Measurements from ENCODE around the gene ZNF700. TPM values are rescaled to one million over a fixed set of nuclear protein-coding genes. Genes with fewer than 3 reads are reported as not detected.
"Not testable (repeated sequence)": the region's sequence is repeated elsewhere in the genome, so short reads cannot be mapped to it uniquely, and the experiment has no call there.

ZNF700 gene
- polyA plus RNA-seq (ENCODE audit: insufficient read length), result 7.0 TPM

DNA sequence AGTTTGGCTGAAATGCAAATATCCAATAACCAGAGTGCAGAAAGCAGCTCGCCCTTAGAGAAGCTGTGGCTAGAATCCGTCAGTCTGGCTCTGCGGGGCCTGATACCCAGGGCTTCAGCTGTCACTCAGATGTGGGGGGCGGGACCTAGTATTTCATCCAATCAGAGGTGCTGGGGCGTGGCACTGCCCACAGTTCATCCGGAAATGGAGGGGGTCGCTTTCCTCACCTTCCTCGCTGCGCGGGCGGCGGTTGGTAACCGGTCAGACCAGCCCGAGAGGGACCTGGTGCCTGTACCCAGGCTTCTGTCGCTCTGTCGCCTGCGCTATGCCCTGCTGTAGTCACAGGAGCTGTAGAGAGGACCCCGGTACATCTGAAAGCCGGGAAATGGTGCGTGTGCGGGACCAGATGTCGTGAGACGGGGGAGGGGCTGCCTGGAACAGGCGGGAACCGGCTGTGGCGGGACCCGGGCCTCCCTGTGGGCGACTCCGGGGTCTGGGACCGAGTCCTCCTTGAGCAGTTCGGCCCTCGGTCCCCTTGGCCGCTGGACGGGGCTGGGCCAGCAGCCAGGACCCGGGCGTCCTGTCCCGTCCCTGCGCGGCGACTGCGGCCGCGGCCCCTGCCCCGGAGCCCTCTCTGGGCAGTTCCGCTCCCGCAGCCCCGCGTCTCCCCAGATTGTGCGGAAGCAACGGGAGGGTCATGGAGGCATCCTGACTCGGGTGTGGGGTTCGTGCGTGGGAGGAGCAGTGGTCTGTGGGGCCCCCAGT, at the start of gene ZNF700:
TSS of gene ZNF700 (plus strand) at position 222 of the 765 bp plus-strand sequence. CDS start at position 326, 104 bp downstream.
- peak; percentile 74 for DNase-seq (ENCODE audit: low read depth)

DNA sequence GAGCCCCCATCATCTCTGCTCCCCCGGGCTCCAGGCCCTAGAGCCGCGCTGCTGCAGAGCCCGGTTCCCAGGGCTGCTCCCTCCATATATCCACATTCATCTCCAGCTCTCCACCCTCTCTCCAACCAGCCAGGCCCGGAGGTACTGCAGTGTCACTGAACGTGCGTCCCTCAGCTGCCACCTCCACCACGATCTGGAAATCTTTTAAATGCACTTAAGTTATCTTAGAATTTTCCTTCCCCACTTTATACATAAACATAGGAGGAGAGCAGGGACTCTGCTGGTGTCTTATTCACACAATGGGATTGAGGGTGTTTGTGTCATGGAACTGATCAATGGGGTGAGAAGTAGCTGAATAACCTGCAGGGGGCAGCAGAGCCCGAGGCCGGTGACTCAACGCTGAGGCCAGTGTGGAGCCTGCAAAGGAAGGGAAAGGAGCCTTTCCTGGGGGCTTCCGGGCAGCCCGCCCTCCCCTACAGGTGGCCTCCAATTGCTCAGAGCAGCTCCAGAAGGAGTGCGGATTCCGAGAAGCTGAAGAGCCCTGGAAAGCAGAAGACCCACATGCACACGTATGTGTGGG, 45.1 kb upstream of the ZNF700 start:
- not testable (repeated sequence) for DNase-seq (ENCODE audit: low read depth)

DNA sequence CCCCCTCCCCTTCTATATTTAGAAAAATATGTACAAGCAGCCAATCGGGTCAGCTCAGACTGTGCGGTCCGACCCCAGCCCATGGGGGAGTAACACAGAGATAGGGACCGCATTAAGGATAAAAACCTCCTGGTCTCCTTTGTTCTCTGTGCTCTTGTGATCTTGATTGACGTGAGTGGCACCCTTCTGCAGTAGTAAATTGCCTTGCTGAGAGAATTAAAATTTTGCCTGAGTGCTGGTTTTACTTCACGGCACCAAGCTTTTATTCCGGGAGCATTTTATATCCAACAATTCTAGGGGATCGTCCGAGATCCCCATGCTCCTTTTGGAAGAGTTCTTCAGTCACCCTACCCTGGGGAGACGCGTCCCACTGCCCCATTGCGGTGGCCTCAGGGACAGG, 44.3 kb upstream of the ZNF700 start:
- DNase-seq (ENCODE audit: low read depth), result no peak

DNA sequence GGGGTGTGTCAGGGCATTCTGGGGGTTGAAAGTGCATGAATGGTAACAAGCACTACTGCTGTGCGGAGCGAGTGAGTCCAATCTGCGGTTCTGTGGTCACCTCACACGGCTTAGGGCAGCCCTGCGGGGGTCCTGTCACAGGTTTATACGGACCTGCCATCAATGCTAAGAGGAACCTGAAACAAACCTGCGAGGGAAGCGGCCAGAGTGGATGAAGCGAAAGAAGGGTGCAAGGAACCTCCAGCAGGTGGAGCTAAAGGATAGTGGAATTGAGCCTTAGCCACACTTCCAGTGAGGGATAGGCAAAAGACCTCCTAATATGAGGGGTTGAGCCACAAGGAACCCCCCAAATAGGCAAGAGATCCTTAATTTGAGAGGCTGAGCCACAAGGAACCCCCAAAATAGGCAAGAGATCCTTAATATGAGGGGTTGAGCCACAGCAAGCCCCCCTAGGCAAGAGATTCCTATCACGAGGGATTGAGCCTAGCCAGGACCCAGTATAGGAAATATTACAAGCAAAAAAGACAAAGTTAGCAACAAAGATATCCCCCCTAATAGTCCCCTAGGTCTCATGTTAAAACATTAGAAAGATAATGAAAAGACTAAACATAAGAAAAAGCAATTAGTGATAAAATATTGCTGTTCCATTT, 43.6 kb upstream of the ZNF700 start:
- DNase-seq (ENCODE audit: low read depth), result no peak

DNA sequence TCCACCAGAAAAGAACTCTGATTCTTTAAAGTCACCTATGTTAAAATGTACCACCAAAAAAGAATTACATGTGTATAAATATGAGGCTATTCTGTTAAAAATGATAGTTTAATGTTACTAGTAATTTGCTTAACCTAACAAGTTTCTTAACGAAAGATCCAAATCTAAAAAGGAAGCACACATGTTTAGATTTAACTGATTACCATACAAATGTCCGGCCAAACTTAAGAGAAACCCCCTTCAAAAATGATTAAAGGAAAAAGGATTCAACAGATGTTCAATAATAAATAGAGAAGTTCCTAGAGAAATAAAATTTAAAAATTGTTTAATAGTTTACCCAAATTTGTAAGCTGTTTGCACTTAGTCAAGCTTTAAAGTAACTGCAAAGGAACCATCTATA, 42.3 kb upstream of the ZNF700 start:
- DNase-seq (ENCODE audit: low read depth), result no peak

DNA sequence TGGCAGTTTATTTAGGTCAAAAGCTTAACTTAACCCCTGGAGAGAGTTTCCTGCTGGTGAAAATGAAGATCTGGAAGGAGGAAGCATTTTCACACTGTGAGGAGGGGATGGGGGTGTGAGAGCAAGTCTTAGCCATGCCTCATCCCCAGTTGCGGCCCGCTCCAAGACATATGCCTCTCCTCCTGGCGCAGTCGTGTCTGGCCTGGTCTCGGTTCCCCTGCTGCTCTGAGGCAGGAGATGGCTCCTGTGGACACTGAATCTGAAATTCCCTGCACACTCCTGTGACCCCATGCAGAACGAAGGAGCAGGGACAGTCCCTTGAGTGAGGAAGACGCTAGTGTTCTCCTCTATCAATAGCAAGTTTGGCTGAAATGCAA, 37.7 kb upstream of the ZNF700 start:
- no peak for DNase-seq (ENCODE audit: low read depth)

DNA sequence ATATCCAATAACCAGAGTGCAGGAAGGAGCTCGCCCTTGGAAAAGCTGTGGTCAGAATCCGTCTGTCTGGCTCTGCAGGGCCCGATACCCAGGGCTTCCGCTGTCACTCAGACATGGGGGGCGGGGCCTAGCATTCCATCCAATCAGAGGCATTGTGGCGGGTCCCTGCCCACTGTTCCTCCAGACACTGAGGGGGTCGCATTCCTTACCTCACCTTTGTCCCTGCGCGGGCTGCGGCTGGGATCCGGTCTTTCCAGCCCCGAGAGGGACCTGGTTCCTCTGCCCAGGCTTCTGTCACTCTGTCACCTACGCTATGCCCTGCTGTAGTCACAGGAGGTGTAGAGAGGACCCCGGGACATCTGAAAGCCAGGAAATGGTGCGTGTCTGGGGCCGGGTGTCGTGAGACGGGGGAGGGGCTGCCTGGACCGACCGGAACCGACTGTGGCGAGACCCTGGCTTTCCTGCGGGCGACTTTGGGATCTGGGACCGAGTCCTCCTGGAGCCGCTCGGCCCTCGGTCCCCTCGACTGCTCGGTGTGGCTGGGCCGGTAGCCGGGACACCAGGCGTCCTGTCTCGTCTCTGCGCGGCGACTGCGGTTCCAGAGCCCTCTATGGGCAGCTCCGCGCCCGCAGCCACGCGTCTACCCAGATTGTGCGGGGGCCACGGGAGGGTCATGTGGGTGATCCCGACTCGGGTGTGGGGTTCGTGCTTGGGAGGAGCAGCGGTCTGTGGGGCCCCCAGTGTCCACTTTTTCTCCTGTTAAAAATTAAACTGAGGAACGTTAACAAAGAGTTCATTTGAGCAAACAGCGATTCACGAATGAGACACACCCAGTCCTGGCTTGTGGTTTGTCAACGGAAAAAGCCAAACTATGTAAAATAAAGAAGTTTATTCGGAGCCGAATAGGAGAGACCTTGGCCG, 37.0 kb upstream of the ZNF700 start, which contains the start of gene ZNF69:
TSS of gene ZNF69 (plus strand) at position 172 of the 921 bp plus-strand sequence. CDS start at position 314, 142 bp downstream.
- DNase-seq (ENCODE audit: low read depth), result no peak

DNA sequence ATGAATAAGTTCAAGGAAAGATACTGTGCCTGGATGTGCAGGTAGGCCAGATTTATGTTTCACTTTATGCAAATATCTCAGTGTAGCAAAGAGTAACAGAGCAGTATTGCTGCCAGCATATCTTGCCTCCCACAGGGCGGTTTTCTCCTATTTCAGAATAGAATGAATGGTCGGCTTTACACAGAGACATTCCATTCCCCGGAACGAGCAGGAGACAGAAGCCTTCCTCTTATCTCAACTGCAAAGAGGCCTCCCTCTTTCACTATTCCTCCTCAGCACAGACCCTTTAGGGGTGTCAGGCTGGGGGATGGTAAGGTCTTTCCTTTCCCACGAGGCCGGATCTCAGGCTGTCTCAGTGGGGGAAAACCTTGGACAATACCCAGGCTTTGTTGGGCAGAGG, 35.0 kb upstream of the ZNF700 start:
- not testable (repeated sequence) for DNase-seq (ENCODE audit: low read depth)

DNA sequence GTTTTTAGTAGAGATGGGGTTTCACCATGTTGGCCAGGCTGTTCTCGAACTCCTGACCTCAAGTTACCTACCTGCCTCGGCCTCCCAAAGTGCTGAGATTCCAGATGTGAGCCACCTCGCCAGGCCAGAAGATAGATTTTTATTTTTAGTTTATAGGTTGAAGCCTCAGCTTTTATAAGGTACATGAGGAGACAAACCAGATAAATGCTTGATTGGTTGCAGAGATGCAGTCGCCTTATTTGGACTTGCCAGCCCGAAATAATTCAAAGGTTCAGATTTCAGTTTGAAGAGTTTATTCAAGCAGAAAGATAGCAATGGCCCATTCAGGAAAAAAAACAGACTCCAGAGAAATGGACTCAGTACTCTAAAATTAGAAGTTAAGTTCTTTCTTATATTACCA, 34.3 kb upstream of the ZNF700 start:
- no peak for DNase-seq (ENCODE audit: low read depth)

DNA sequence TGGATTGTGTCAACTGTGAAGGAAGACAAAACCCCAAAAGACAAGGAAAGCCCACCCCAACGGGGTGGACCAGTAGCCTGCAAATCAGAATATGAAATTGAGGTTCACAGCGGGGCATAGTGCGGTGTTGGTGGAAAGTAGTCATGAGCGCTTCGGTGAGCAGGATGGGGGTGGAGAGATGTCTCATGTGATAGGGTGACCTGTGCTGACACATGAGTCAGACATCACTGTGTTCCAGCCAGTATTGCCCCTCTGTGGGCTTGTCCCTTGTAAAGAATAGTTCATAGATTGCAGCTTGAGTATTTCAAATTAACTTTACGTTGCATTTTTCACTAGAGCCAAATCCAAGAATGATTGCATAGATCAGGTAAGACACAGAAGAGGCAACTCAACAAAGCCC, 30.1 kb upstream of the ZNF700 start:
- DNase-seq (ENCODE audit: low read depth), result no peak

DNA sequence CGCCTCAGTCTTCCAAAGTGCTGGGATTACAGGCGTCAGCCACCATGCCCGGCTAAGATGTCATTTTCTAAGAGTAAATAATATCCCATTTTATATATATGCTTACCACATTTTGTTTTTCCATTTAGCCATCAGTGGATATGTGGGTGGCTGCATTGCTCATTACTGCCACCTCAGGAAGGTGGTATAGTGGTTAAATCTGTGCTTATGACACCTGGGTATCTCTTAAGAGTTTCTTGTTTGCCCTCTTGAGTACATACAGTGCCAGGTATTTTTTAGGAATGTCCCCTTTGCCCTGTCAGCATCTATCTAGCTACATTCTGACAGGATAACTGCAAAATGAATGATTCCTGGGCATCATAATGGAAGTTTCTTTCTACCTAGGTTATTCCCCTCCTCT, 22.7 kb upstream of the ZNF700 start:
- no peak for DNase-seq (ENCODE audit: low read depth)

DNA sequence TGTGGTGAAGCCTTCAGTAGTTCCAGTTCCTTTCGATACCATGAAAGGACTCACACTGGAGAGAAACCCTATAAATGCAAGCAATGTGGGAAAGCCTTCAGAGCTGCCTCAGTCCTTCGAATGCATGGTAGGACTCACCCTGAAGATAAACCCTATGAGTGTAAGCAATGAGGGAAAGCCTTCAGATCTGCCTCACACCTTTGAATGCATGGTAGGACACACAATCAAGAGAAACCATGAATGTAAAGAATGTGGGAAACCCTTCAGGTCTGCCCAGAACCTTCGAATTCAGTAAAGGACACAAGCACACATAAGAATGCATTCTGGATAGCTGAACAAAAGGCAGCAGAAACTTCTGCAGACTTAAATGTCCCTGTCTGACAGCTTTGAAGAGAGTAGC, 19.0 kb upstream of the ZNF700 start:
- no peak for DNase-seq (ENCODE audit: low read depth)

DNA sequence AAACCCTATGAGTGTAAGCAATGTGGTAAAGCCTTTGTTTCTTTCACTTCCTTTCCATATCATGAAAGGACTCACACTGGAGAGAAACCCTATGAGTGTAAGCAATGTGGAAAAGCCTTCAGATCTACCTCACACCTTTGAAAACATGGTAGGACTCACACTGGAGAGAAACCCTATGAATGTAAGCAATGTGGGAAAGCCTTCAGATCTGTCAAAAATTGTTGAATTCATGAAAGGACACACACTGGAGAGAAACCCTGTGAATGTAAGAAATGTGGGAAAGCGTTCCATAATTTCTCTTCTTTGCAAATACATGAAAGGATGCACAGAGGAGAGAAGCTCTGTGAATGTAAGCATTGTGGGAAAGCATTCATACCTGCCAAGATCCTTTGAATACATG, 13.0 kb upstream of the ZNF700 start:
- DNase-seq (ENCODE audit: low read depth), result not testable (repeated sequence)

DNA sequence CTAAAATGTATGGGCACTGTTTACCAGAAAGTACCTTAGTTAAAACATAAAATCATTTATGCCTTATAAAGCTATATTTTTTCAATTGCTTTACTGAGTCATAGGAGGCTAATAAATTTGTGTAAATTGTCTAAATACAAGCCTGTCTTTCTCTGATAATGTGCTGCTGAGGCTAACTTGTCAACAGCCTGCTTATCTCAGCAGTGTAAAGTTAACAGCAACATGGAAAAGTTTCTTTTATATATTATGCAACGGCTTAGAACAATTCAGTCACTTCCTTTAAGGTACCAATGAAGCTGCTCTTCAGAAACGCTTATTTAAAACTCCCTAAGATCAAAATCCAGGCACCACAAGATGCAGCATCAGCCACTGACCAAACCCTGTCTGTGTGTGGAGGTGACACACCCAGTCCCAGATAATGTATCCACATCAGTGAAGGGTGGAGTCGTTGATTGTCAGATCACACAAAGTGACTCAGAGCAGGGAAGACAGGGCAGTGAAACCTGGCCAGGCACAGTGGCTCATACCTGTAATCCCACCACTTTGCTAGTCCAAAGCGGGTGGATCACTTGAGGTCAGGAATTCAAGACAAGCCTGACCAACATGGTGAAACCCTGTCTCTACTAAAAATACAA, 10.4 kb upstream of the ZNF700 start:
- not testable (repeated sequence) for DNase-seq (ENCODE audit: low read depth)

DNA sequence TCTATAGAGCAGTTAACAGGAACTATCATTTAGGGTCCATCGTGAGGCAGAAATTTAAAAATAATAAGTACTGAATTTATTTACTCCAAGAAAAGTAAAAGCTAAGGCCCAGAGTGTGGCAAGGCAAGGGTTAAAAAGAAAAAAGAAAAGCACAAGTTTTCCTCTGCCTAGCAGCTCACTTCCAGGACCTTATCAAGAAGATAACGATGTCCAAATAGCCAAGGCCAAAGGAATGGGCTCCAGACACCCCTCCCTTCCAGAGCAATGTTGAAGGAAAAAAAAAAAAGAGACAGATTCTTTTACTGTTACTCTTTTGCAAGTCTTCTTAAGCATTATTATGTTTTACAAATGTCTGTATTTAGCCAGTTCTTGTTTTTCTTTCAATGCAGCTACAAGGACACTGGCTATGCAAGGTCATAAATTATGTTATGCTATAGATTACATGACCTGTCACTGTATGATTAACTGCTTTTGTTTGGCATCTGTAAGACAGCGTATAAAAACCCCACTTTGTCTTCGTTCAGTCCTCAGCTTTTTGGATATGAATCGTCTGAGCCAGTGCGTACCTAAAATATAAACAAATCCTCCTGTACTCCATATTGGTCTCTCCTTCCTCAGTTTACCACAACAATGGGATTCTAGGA, 2.9 kb upstream of the ZNF700 start:
- no peak for DNase-seq (ENCODE audit: low read depth)

DNA sequence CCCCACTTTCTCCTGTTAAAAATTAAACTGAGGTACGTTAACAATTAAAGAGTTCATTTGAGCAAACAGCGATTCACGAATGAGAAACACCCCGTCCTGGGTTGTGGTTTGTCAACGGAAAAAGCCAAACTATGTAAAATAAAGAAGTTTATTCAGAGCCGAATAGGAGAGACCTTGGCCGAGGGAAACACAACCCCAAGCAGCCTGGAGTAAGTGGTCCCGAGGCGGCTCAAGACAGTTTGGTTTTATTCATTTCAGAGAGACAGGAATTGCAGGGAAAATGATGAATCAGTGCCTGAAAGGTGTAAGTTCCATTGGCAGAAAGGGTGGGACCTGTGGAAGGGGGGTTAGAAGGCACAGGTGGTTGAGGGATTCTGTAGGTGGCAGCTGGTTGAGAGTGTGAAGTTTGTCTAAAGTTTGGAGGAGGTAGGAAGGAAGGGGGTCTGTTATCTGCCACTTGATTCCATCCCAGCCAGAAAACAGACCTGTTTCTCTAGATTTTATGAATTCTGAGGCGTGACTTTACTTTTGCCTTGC, 812 bp downstream of the ZNF700 start:
- DNase-seq (ENCODE audit: low read depth), result not testable (repeated sequence)

DNA sequence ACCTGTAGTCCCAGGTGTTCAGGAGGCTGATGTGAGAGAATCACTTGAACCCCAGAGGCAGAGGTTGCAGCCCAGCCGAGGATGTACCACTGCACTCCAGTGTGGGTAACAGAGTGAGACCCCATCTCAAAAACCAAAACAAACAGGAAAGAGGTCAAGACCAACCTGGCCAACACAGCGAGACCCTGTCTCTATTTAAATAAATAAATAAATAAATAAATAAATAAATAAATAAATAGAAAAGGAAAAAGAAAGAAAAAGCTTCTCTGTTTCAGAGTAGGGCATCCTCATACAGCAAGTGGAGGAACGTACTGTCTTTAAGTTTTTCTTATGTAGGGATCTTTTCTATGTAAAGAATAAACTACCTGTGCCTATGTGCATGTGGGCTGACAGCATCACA, 2.3 kb downstream of the ZNF700 start:
- DNase-seq (ENCODE audit: low read depth), result no peak

DNA sequence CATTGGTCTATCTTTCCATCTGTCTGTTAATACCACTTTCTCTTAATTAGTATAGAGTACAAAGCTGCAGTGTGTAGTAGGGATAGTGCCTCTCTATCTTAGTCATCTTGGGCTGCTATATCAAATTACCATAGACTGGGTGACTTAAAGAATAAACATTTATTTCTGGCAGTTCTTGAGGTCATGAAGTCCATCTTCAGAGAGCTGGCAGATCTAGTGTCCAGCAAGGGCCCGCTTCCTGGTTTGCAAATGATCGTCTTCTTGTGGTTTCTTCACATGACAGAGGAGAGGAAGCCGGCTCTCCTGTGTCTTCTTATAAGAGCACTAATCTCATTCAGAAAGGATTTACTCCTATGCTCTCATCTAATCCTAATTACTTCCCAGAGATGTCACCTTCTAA, 6.1 kb downstream of the ZNF700 start:
- no peak for DNase-seq (ENCODE audit: low read depth)

DNA sequence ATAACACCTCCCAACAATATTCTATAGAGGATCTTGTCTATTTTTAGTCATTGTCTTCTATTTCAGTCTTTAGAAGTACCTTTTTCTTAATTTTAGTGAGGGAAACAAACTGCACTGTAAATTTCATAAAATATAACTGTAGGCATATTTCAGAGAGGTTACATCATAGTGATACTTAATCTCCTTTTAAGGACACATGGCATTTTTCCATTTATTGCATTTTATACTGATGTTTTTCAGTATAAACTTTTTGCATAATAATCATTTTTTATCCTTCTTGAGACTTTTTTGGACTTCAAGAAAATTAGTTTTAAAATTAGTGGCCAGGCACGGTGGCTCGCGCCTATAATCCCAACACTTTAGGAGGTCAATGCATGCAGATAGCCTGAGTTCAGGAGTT, 6.6 kb downstream of the ZNF700 start:
- no peak for DNase-seq (ENCODE audit: low read depth)

DNA sequence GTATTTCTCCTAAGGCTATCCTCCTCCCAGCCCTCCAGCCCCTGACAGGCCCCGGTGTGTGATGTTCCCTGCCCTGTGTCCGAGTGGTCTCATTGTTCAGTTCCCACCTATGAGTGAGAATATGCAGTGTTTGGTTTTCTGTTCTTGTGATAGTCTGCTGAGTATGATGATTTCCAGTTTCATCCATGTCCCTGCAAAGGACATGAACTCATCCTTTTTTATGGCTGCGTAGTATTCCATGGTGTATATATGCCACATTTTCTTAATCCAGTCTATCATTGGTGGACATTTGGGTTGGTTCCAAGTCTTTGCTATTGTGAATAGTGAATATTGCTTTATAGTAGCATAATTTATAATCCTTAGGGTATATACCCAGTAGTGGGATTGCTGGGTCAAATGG, 10.9 kb downstream of the ZNF700 start:
- DNase-seq (ENCODE audit: low read depth), result not testable (repeated sequence)

DNA sequence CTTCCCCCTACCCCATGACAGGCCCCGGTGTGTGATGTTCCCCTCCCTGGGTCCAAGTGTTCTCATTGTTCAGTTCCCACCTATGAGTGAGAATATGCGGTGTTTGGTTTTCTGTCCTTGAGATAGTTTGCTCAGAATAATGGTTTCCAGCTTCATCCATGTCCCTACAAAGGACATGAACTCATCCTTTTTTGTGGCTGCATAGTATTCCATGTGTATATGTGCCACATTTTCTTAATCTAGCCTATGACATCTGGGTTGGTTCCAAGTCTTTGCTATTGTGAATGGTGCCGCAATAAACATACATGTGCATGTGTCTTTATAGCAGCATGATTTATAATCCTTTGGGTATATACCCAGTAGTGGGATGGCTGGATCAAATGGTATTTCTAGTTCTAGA, 13.5 kb downstream of the ZNF700 start:
- not testable (repeated sequence) for DNase-seq (ENCODE audit: low read depth)
